OCI-LY7 (cell line): Measurements from ENCODE around the gene HS1BP3. TPM values are rescaled to one million over a fixed set of nuclear protein-coding genes. Genes with fewer than 3 reads are reported as not detected.

Source experiments
- BruUV-seq: library from RNA; stranded (reverse); fragments of 400-500 nt; replicated peaks from 2 replicates; lab custom pipeline; 2021; lab: Mats Ljungman, UMichigan
- CTCF ChIA-PET: fragments of 300-600 bp; sonication (Branson Sonifier 250); formaldehyde crosslinking; loops from one replicate; lab custom pipeline; 2022; ENCODE audit warnings: antibody characterized with exemption; ENCODE audit not compliant: unreplicated experiment; lab: Charles Lee
- POLR2A ChIA-PET: fragments of 300-600 bp; sonication (Branson Sonifier 250); formaldehyde crosslinking; loops from one replicate; lab custom pipeline; 2022; ENCODE audit warnings: antibody characterized with exemption; lab: Charles Lee
- DNase-seq: peaks from one replicate; pipeline ENCODE4 v3.0.0-alpha.2; 2015; ENCODE audit warnings: low spot score
- H2AFZ ChIP-seq: fragments of 200-600 bp; sonication (generic), shearing (Covaris generic); 2 replicates; pipeline ENCODE4 v1.6.1; 2014; ENCODE audit warnings: mild to moderate bottlenecking, antibody characterized with exemption, low read length, moderate library complexity
- H3K27ac ChIP-seq: fragments of 200-600 bp; sonication (generic); 2 replicates; pipeline ENCODE4 v1.5.1; 2014; ENCODE audit warnings: mixed run types, low read depth, mild to moderate bottlenecking, moderate library complexity, low read length, inconsistent platforms; ENCODE audit not compliant: poor library complexity, severe bottlenecking
- H3K36me3 ChIP-seq: fragments of 200-600 bp; sonication (generic); 2 replicates; pipeline ENCODE4 v1.6.1; 2014; ENCODE audit warnings: mild to moderate bottlenecking, antibody characterized with exemption, low read length, moderate library complexity, mixed read lengths; ENCODE audit not compliant: insufficient read depth
- H3K4me1 ChIP-seq: fragments of 200-600 bp; sonication (generic); 2 replicates; pipeline ENCODE4 v1.5.1; 2014; ENCODE audit warnings: mild to moderate bottlenecking, low read length; ENCODE audit not compliant: insufficient read depth, poor library complexity, severe bottlenecking
- H3K4me2 ChIP-seq: fragments of 200-600 bp; sonication (generic); 2 replicates; pipeline ENCODE4 v1.6.1; 2014; ENCODE audit warnings: mild to moderate bottlenecking, low read length
- H3K4me3 ChIP-seq: fragments of 200-600 bp; sonication (generic); 2 replicates; pipeline ENCODE4 v1.5.1; 2014; ENCODE audit warnings: mild to moderate bottlenecking, low read depth, low read length; ENCODE audit not compliant: poor library complexity, severe bottlenecking
- H3K79me2 ChIP-seq: fragments of 200-600 bp; sonication (generic); 2 replicates; pipeline ENCODE4 v1.6.1; 2016; ENCODE audit warnings: low read depth, mild to moderate bottlenecking, low read length, moderate library complexity, mixed read lengths; ENCODE audit not compliant: insufficient read depth
- H3K9me2 ChIP-seq: fragments of 200-600 bp; sonication (generic); 2 replicates; pipeline ENCODE4 v1.6.1; 2016; ENCODE audit warnings: mild to moderate bottlenecking, low read length, mixed read lengths; ENCODE audit not compliant: insufficient read depth
- H3K9me3 ChIP-seq: fragments of 200-600 bp; sonication (generic); 2 replicates; pipeline ENCODE4 v1.6.1; 2014; ENCODE audit warnings: mild to moderate bottlenecking, mixed run types, low read length, mixed read lengths
- H4K20me1 ChIP-seq: fragments of 200-600 bp; sonication (generic); 2 replicates; pipeline ENCODE4 v1.6.1; 2014; ENCODE audit warnings: mild to moderate bottlenecking, antibody characterized with exemption, low read length, moderate library complexity, mixed read lengths; ENCODE audit not compliant: insufficient read depth
- EZH2phosphoT487 ChIP-seq: fragments of 200-600 bp; sonication (generic); IDR thresholded peaks from 2 replicates; pipeline ENCODE4 v1.6.1; 2018; ENCODE audit warnings: low read depth, borderline replicate concordance, mild to moderate bottlenecking, mixed run types, antibody characterized with exemption, low read length, moderate library complexity, mixed read lengths
- intact Hi-C: fragments of 100-400 bp; cut with micrococcal nuclease; formaldehyde crosslinking; loops from one replicate; pipeline ENCODE4 v1.10.0; 2022; ENCODE audit not compliant: unreplicated experiment
- total RNA-seq, 2 experiments: library from RNA; depleted of rRNA in 1 of 2; stranded (reverse); fragments of >200 nt in 1 of 2; shearing (Covaris generic) in 1 of 2; gene quantifications; 2 replicates each; pipeline ENCODE4 v1.2.3, GENCODE V29; 2014 to 2022
- TF ChIP-seq, protein P1 (sequence below): fragments of 200-600 bp; sonication (generic); conservative IDR thresholded peaks from 2 replicates; pipeline ENCODE4 v1.5.1; 2014; ENCODE audit warnings: mild to moderate bottlenecking, antibody characterized with exemption, low read length, moderate library complexity, mixed read lengths

HS1BP3 gene
- total RNA-seq, 2 experiments from 2014 or later, result 10.6 to 15.2 TPM

GRCh38 chr2:20643826-20644225 is 7.1 kb downstream of the HS1BP3 start:
- Histone ChIP-seq H3K4me1 (no peaks in the 10 kb centered on the region), H3K27ac (no peak overlapping the region), H3K36me3 (no peaks in the 10 kb centered on the region), H3K79me2 (no peaks in the 10 kb centered on the region), H4K20me1 (no peaks in the 10 kb centered on the region), H3K9me3 (no peaks in the 10 kb centered on the region), H3K9me2 (no peaks in the 10 kb centered on the region), H2AFZ (no peak overlapping the region), H3K4me3 (no peak overlapping the region), H3K4me2 (no peak overlapping the region)
- POLR2A ChIA-PET, result interaction anchor here (0.6 to 0.9 kb wide), 2 partner anchors 106 to 200 kb away, joined by 3 to 6 read pairs; no protein-coding TSS in a partner anchor
- intact Hi-C loops, result no loop called here
- BruUV-seq, result no TSS peak
- no peak for DNase-seq
- CTCF ChIA-PET, result interaction anchor here (1.2 kb wide), 1 partner anchor 197 kb away, joined by 3 read pairs; the partner anchor contains the start of gene RHOB
- TF ChIP-seq, protein P1, sequence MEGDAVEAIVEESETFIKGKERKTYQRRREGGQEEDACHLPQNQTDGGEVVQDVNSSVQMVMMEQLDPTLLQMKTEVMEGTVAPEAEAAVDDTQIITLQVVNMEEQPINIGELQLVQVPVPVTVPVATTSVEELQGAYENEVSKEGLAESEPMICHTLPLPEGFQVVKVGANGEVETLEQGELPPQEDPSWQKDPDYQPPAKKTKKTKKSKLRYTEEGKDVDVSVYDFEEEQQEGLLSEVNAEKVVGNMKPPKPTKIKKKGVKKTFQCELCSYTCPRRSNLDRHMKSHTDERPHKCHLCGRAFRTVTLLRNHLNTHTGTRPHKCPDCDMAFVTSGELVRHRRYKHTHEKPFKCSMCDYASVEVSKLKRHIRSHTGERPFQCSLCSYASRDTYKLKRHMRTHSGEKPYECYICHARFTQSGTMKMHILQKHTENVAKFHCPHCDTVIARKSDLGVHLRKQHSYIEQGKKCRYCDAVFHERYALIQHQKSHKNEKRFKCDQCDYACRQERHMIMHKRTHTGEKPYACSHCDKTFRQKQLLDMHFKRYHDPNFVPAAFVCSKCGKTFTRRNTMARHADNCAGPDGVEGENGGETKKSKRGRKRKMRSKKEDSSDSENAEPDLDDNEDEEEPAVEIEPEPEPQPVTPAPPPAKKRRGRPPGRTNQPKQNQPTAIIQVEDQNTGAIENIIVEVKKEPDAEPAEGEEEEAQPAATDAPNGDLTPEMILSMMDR, result no peak
- TF ChIP-seq EZH2phosphoT487, result no peak

DNA sequence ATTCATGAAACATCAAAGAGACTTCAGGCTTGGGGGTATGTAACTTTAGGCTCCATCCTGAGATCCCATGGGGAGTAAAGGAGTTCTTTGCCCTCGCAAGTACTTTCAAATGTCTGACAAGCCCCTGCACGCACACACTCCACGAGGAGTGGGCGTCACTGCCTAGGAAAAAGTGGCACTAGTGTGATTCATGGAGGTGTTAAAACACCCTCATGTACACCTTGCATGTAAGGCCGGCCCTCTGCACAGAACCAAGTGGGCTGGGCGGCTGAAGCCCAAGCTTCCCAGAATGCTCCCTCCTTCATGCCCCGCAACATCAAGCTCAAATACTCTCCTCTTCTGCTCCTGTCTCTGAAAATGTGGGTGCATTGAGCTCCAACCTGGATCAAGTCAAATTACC is 7.8 kb downstream of the HS1BP3 start:
- Histone ChIP-seq H3K79me2 (no peaks in the 10 kb centered on the region), H3K4me3 (no peak overlapping the region), H3K4me1 (no peaks in the 10 kb centered on the region), H3K27ac (no peak overlapping the region), H3K9me3 (no peaks in the 10 kb centered on the region), H3K9me2 (no peaks in the 10 kb centered on the region), H4K20me1 (no peaks in the 10 kb centered on the region), H3K36me3 (no peaks in the 10 kb centered on the region), H3K4me2 (no peak overlapping the region), H2AFZ (no peak overlapping the region)
- DNase-seq, result no peak
- TF ChIP-seq, protein P1, result no peak
- TF ChIP-seq EZH2phosphoT487, result no peak
- BruUV-seq, result no TSS peak
- intact Hi-C loops, result no loop called here
- POLR2A ChIA-PET, result interaction anchor here (0.5 to 0.9 kb wide), 3 partner anchors 18 to 199 kb away, joined by 3 to 6 read pairs (median 3); no protein-coding TSS in a partner anchor
- CTCF ChIA-PET, result interaction anchor here (0.9 to 1.4 kb wide), 3 partner anchors 9 to 196 kb away, joined by 3 to 5 read pairs (median 4); partner anchors contain the start of gene RHOB
